DND-41 (cell line): ENCODE measurements around the gene PRRG3.

ENCODE experiments used
- CTCF ChIP-seq: IDR thresholded peaks from 2 replicates; pipeline ENCODE4 v1.5.1; 2012; ENCODE audit warnings: borderline replicate concordance, low read length, moderate library complexity, mild to moderate bottlenecking; ENCODE audit not compliant: poor library complexity, severe bottlenecking; ENCODE audit errors: extremely low read depth
- EZH2 ChIP-seq: IDR thresholded peaks from 3 replicates; pipeline ENCODE4 v1.6.1; 2012; ENCODE audit warnings: borderline replicate concordance, low read depth, mild to moderate bottlenecking, moderate library complexity, low read length, inconsistent platforms; ENCODE audit not compliant: severe bottlenecking

GRCh38 chrX:151698485-151698884, 3.2 kb downstream of the PRRG3 start:
- TF ChIP-seq CTCF (no peak), EZH2 (no peak)
